ENCODE results near the gene RRBP1. TPM values are rescaled to one million over a fixed set of nuclear protein-coding genes. Genes with fewer than 3 reads are reported as not detected.

The RRBP1 gene
- total RNA-seq, 2 donors from 2014 or later, result 191 to 212 TPM

GRCh38 chr20:17652411-17652810 is 29.6 kb downstream of the RRBP1 start:
- H3K4me3 ChIP-seq (ENCODE audit: low read length), result no peak overlapping the region
- DNase-seq, result no peak
- Mint-ChIP-seq H3K36me3 (ENCODE audit: low read depth) (peaks cover 30% of the 10 kb centered on the region), H3K4me1 (peaks cover 36% of the 10 kb centered on the region), H3K9me3 (peaks cover 5% of the 10 kb centered on the region), H3K27me3 (ENCODE audit: insufficient read depth) (no peaks in the 10 kb centered on the region), H3K27ac (no peak overlapping the region), H3K4me3 (no peak overlapping the region)
- WGBS, 2 experiments (ENCODE audit: insufficient coverage in 1 of 2, insufficient read length in 1 of 2), result 94 to 97% methylated on average over 6 to 10 of the region's 10 CpGs
- H3K9ac ChIP-seq (ENCODE audit: extremely low read depth, low read length, poor library complexity, severe bottlenecking), result no peak overlapping the region
- H3K4me1 ChIP-seq (ENCODE audit: control insufficient read depth, insufficient read depth, low read length), result peaks cover 39% of the 10 kb centered on the region
- peaks cover 66% of the 10 kb centered on the region for H3K36me3 ChIP-seq (ENCODE audit: control insufficient read depth, insufficient read depth, low read length)
- no peaks in the 10 kb centered on the region for H3K27me3 ChIP-seq (ENCODE audit: control insufficient read depth, insufficient read depth, low read length, poor library complexity, severe bottlenecking)
- no peaks in the 10 kb centered on the region for H3K9me3 ChIP-seq (ENCODE audit: control insufficient read depth, low read length)
- no peak for TF ChIP-seq CTCF (conservative IDR thresholded peaks at IDR 0.05)
- H3K27ac ChIP-seq (ENCODE audit: low read depth, low read length), result no peak overlapping the region

- H3K36me3 ChIP-seq (ENCODE audit: control insufficient read depth, insufficient read depth, low read length), result peaks cover 66% of the 10 kb centered on the region
- no peaks in the 10 kb centered on the region for H3K27me3 ChIP-seq (ENCODE audit: control insufficient read depth, insufficient read depth, low read length, poor library complexity, severe bottlenecking)
- no peaks in the 10 kb centered on the region for H3K27me3 Mint-ChIP-seq (ENCODE audit: insufficient read depth)
- DNase-seq, result no peak
- 94 to 98% methylated on average over 2 of the region's 2 CpGs for WGBS, 2 experiments (ENCODE audit: insufficient coverage in 1 of 2, insufficient read length in 1 of 2)
- peaks cover 28% of the 10 kb centered on the region for H3K36me3 Mint-ChIP-seq (ENCODE audit: low read depth)
- H3K27ac ChIP-seq (ENCODE audit: low read depth, low read length), result no peak overlapping the region
- H3K27ac Mint-ChIP-seq, result no peak overlapping the region
- no peaks in the 10 kb centered on the region for H3K9me3 ChIP-seq (ENCODE audit: control insufficient read depth, low read length)
- no peak overlapping the region for H3K4me3 ChIP-seq (ENCODE audit: low read length)
- H3K9ac ChIP-seq (ENCODE audit: extremely low read depth, low read length, poor library complexity, severe bottlenecking), result no peak overlapping the region
- peaks cover 5% of the 10 kb centered on the region for H3K9me3 Mint-ChIP-seq
- no peak overlapping the region for H3K4me3 Mint-ChIP-seq
- peaks cover 32% of the 10 kb centered on the region for H3K4me1 Mint-ChIP-seq
- H3K4me1 ChIP-seq (ENCODE audit: control insufficient read depth, insufficient read depth, low read length), result peaks cover 43% of the 10 kb centered on the region
- no peak for TF ChIP-seq CTCF (conservative IDR thresholded peaks at IDR 0.05)
Measured at GRCh38 chr20:17651760-17652388, 30.2 kb downstream of the RRBP1 start.

GRCh38 chr20:17651129-17651759 is 30.8 kb downstream of the RRBP1 start:
- peaks cover 66% of the 10 kb centered on the region for H3K36me3 ChIP-seq (ENCODE audit: control insufficient read depth, insufficient read depth, low read length)
- 88 to 95% methylated on average over 7 to 11 of the region's 11 CpGs for WGBS, 2 experiments (ENCODE audit: insufficient coverage in 1 of 2, insufficient read length in 1 of 2)
- no peaks in the 10 kb centered on the region for H3K27me3 Mint-ChIP-seq (ENCODE audit: insufficient read depth)
- TF ChIP-seq CTCF (conservative IDR thresholded peaks at IDR 0.05), result no peak
- no peaks in the 10 kb centered on the region for H3K9me3 ChIP-seq (ENCODE audit: control insufficient read depth, low read length)
- peaks cover 45% of the 10 kb centered on the region for H3K4me1 ChIP-seq (ENCODE audit: control insufficient read depth, insufficient read depth, low read length)
- H3K27ac ChIP-seq (ENCODE audit: low read depth, low read length), result no peak overlapping the region
- H3K4me1 Mint-ChIP-seq, result peaks cover 35% of the 10 kb centered on the region
- H3K9ac ChIP-seq (ENCODE audit: extremely low read depth, low read length, poor library complexity, severe bottlenecking), result no peak overlapping the region
- H3K4me3 ChIP-seq (ENCODE audit: low read length), result no peak overlapping the region
- peak overlapping the region; percentile 28 for H3K27ac Mint-ChIP-seq
- H3K36me3 Mint-ChIP-seq (ENCODE audit: low read depth), result peaks cover 30% of the 10 kb centered on the region
- peaks cover 5% of the 10 kb centered on the region for H3K9me3 Mint-ChIP-seq
- H3K4me3 Mint-ChIP-seq, result no peak overlapping the region
- no peak for DNase-seq
- no peaks in the 10 kb centered on the region for H3K27me3 ChIP-seq (ENCODE audit: control insufficient read depth, insufficient read depth, low read length, poor library complexity, severe bottlenecking)

All from endodermal cell (in vitro differentiated cells).